ENCODE measurements around the gene RPAIN.
"Not testable (repeated sequence)": the region's sequence is repeated elsewhere in the genome, so short reads cannot be mapped to it uniquely, and the experiment has no call there.

RPAIN gene

GRCh38 chr17:5430413-5430999, 10.5 kb downstream of the RPAIN start:
- no peak for DNase-seq (ENCODE audit: low spot score)

DNA sequence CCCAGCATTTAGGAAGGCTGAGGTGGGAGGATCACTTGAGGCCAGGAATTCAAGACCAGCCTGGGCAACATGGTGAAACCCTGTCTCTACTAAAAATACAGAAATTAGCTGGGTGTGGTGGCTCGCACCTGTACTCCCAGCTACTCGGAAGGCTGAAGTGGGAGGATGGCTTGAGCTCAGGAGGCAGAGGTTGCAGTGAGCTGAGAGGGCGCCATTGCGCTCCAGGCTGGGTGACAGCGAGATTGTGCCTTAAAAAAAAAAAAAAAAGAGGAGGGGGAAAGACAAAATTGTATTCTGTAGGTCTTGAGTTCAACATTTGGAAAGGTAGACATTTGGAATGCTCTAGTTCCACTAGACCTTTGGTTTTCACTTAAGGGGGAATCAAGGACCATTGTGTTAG, 11.3 kb downstream of the RPAIN start:
- not testable (repeated sequence) for DNase-seq (ENCODE audit: low spot score)

GRCh38 chr17:5431949-5432556, 12.1 kb downstream of the RPAIN start:
- DNase-seq (ENCODE audit: low spot score) = no peak

DNA sequence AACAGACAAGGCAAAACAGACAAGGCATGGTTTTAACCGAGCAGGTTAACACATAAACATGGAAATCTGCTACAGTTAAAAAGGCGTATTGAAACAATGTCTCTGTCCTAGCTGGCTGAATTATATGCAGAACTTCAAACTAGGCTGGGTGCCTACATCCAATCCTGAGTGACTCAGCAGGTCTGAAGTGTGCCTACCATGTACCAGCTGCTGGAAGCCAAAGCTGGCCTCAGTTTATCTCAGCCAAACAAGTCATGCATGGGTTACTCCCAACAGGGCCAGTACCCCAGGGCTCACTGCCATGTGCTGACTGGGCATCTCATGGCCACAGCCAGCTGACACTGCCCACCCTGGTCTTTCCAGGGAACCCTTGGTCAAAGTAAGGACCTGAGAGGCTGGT, 15.0 kb downstream of the RPAIN start:
- DNase-seq (ENCODE audit: low spot score) = no peak

DNA sequence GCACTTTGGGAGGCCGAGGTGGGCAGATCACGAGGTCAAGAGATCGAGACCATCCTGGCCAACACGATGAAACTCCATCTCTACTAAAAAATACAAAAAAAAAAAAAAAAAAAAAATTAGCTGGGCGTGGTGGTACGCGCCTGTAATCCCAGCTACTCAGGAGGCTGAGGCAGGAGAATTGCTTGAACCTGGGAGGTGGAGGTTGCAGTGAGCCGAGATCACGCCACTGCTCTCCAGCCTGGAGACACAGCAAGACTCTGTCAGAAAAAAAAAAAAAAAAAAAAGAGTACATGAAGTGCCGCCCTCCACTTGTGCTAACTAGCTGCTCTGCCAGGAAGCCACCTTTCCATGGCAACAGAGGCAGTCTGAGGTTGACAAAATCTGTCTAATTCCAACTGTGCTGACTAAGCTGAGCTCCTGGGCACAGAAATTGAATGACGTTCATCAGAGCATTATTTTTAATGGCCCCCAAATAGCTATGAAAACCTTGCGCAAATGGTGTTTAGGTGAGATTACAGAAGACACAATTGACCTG, 15.9 kb downstream of the RPAIN start:
- not testable (repeated sequence) for DNase-seq (ENCODE audit: low spot score)

GRCh38 chr17:5437721-5438317, 17.8 kb downstream of the RPAIN start:
- DNase-seq (ENCODE audit: low spot score) = no peak

- peak; percentile 92 for DNase-seq (ENCODE audit: low spot score)
Observed at GRCh38 chr17:5438716-5439445, 18.9 kb downstream of the RPAIN start, which contains the start of gene C1QBP. TSS of gene C1QBP (minus strand) at chr17:5439155. CDS start at chr17:5439073, 82 bp downstream.

DNA sequence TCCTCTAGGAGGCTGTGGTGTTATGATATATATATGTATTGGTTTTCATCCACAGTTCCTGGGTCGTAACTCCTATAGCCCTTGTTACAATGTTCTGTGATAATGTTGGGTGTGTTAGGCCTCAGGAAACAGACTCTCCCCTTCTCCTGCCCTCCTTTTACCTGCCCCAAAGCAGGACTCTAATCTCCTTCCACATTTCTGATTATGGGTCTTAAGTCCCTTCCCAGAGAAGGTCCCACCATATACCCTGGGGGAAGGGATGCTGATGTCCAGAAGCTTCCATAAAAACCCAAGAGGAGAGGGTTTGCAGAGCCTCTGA, 19.4 kb downstream of the RPAIN start:
- no peak for DNase-seq (ENCODE audit: low spot score)

GRCh38 chr17:5443728-5444127, 23.7 kb downstream of the RPAIN start:
- DNase-seq (ENCODE audit: low spot score) = no peak

DNA sequence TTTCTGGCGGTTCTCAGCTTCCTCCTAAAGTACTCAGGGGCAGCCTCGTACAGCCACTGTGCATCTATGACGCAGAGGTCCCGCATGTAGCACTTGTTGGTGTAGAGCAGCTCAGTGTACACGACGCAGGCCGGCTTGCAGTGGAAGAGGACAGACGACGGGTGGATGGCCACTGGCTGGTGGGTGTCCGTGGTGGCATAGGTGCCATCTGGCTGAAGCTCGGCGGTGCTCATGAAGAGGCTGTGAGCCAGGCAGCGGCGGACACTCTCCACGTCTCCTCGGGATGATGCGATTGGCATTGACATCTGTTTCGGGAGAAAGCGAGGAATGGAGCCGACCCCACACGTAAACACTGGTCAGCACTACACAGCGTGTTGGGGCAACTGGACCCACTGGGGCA, 24.2 kb downstream of the RPAIN start:
- DNase-seq (ENCODE audit: low spot score) = no peak

DNA sequence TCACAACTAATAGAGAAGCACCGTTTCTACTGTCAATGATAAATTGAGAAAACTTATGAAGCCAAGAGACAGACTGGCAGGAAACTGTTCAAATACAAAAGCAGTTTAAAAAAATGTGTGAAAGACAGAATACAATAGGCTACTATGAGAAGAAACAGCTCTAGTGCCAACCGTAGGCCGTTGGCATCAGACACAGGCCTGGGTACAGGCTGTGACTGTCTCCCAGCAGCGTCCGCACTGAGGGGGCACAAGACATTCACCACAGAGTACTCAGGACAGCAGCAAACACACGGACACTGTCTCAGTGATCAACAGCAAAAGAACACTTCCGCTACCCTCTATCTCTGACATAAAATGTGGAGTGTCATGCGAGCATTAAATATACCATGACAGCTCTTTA, 26.8 kb downstream of the RPAIN start:
- no peak for DNase-seq (ENCODE audit: low spot score)

GRCh38 chr17:5464717-5465507, 44.9 kb downstream of the RPAIN start:
- DNase-seq (ENCODE audit: low spot score) = peak; percentile 96

GRCh38 chr17:5466295-5466694, 46.3 kb downstream of the RPAIN start:
- DNase-seq (ENCODE audit: low spot score) = no peak

DNA sequence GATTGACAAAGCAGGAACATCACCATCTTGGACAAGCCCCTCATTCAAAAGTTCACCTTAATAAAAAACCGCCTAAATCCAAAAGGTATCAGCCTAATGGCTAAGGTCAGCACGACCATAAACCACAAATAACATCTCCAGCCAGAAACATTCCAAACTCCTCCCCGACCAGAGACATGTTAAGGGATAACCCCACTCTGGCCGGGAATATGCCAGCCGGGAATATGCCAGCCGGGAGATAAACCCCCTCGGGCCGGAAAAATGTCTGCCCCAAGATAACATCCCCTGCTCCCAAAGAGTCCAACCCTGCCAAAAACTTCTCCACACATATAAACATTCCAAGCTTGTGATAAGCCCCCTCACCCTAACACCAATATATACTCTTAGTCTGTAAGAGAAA, 47.4 kb downstream of the RPAIN start:
- no peak for DNase-seq (ENCODE audit: low spot score)

DNA sequence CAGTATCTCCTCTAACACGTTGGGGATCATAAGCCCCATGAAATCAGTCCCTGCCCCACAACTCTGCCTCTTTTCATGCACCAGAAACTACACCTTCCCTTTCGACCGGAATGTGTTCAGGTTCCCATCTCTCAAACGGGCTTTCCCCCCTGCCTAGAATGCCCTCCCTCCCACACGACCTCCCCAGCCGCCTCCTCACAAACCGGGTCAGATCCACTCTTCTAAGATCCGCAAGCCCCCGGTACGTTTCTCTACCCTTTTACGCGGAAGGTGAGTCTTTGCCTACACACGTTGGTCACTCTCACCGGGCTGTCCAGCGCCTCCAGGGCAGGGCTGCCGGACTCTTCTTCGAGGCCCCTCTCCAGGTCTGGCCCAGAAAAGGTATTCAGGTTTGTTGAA, 48.1 kb downstream of the RPAIN start:
- no peak for DNase-seq (ENCODE audit: low spot score)

GRCh38 chr17:5472511-5472910, 52.5 kb downstream of the RPAIN start:
- DNase-seq (ENCODE audit: low spot score) = no peak

DNA sequence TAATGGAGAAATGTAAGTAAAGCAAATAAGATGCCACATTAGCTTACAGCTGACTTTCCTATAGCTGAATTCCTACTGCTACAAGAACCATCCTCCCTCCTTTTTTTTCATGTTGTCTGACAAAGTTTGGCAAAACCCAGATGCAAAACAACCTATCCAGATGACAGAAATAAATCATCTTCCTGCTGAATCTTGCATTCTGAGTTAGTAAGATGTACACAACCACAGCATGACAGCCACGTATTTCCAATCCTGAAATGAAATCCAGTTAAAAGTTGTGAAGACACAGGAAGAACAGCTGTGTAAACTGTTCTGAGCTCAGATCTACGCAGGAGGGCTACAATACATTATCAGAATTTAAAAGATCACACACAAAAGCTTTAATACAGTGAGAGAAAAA, 53.9 kb downstream of the RPAIN start:
- no peak for DNase-seq (ENCODE audit: low spot score)

GRCh38 chr17:5478992-5479391, 59.0 kb downstream of the RPAIN start:
- no peak for DNase-seq (ENCODE audit: low spot score)

DNA sequence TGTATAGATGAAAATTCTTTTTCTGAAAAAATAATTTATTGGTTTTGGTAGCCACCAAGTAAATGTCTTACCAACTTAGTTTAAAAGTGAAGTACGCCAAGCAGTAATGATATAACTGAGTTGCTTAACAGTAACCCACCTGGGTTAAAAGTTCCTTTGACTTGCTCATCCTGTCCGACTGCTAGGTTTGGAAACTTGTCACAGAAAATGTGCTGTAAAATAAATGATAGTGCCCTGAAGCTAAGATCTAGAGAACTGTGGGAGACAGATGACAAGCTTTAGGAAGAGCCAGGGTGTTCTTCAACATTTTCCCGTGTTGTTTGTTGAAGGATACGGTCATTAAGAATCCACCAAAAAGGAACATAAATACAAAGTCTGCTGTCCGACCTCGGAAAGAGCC, 61.0 kb downstream of the RPAIN start:
- DNase-seq (ENCODE audit: low spot score) = no peak

DNA sequence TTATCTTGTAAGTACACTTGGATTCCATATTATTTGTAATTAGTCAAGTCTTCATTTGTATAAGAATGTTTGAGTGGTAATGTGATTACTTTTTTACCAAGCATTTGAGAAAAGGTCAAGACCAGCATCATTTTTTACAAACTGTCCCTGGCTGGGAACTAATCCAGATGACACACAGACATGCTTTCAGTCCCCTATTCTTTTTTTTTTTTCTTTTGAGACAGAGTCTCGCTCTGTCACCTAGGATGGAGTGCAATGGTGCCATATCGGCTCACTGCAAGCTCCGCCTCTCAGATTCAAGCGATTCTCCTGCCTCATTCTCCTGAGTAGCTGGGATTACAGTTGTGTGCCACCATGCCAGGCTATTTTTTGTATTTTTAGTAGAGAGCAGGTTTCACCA, 61.5 kb downstream of the RPAIN start:
- no peak for DNase-seq (ENCODE audit: low spot score)
